Activated CD4-positive, alpha-beta T cell treated with anti-CD3 and anti-CD28 coated beads for 48 hours (primary cell): ENCODE measurements around the gene PDCD1.
"Not testable (repeated sequence)": the region's sequence is repeated elsewhere in the genome, so short reads cannot be mapped to it uniquely, and the experiment has no call there.

Experiments
- DNase-seq: peaks from one replicate; pipeline ENCODE4 v3.0.0-alpha.2; 2020

Gene PDCD1

GRCh38 chr2:241849616-241850543 lies 8.8 kb downstream of the PDCD1 start:
- no peak for DNase-seq

GRCh38 chr2:241848761-241849615 lies 9.7 kb downstream of the PDCD1 start:
- no peak for DNase-seq

- no peak for DNase-seq
These were observed 12.3 kb downstream of the PDCD1 start for GRCh38 chr2:241846406-241846805.

- DNase-seq = no peak
These were observed 13.7 kb downstream of the PDCD1 start for GRCh38 chr2:241844831-241845578.

- peak; percentile 91 for DNase-seq
These were observed 14.5 kb downstream of the PDCD1 start for GRCh38 chr2:241844066-241844728.

GRCh38 chr2:241843321-241844065 lies 15.2 kb downstream of the PDCD1 start:
- DNase-seq = no peak

- DNase-seq = peak; percentile 63
These were observed 16.0 kb downstream of the PDCD1 start for GRCh38 chr2:241842620-241843211.

GRCh38 chr2:241842067-241842415 lies 16.7 kb downstream of the PDCD1 start:
- DNase-seq = no peak

- DNase-seq = no peak
These were observed 17.3 kb downstream of the PDCD1 start for GRCh38 chr2:241841181-241842066.

- DNase-seq = no peak
These were observed 21.3 kb downstream of the PDCD1 start for GRCh38 chr2:241837197-241837965.

GRCh38 chr2:241836292-241836691 lies 22.4 kb downstream of the PDCD1 start:
- DNase-seq = no peak

- no peak for DNase-seq
These were observed 23.1 kb downstream of the PDCD1 start for GRCh38 chr2:241835611-241836010.

- no peak for DNase-seq
These were observed 24.0 kb downstream of the PDCD1 start for GRCh38 chr2:241834527-241835210.

- DNase-seq = not testable (repeated sequence)
These were observed 24.8 kb downstream of the PDCD1 start for GRCh38 chr2:241833756-241834526.

GRCh38 chr2:241833101-241833663 lies 25.5 kb downstream of the PDCD1 start:
- no peak for DNase-seq

- no peak for DNase-seq
These were observed 31.3 kb downstream of the PDCD1 start for GRCh38 chr2:241827394-241827793.
